OCI-LY3 (cell line): Measurements from ENCODE around the gene RNF220.

ENCODE experiments used
- H2AFZ ChIP-seq: fragments of 200-600, 300-600 bp; shearing (Covaris generic); 2 replicates; pipeline ENCODE4 v1.6.0; 2014; ENCODE audit warnings: antibody characterized with exemption, low read depth, low read length
- H3K27ac ChIP-seq: fragments of 200-600, 300-600 bp; sonication (generic); 2 replicates; pipeline ENCODE4 v1.5.1; 2014; ENCODE audit warnings: mild to moderate bottlenecking, low read length, moderate library complexity, mixed read lengths
- H3K27me3 ChIP-seq: fragments of 200-600, 300-600 bp; sonication (generic); 2 replicates; pipeline ENCODE4 v1.6.1; 2014; ENCODE audit warnings: low read depth, low read length, mixed read lengths
- H3K36me3 ChIP-seq: fragments of 200-600, 300-600 bp; sonication (generic); replicated peaks from 2 replicates; pipeline ENCODE3; 2014; ENCODE audit warnings: low read depth, low read length, mixed read lengths
- H3K4me1 ChIP-seq: fragments of 300-600, 200-600 bp; sonication (generic); 2 replicates; pipeline ENCODE4 v1.6.1; 2014; ENCODE audit warnings: low read length, mixed read lengths
- H3K4me2 ChIP-seq: fragments of 200-600, 300-600 bp; sonication (generic); 2 replicates; pipeline ENCODE4 v1.6.1; 2014; ENCODE audit warnings: low read length, mixed read lengths
- H3K4me3 ChIP-seq: fragments of 300-600, 200-600 bp; sonication (generic); 2 replicates; pipeline ENCODE4 v1.5.1; 2014; ENCODE audit warnings: antibody characterized with exemption, mild to moderate bottlenecking, low read length, moderate library complexity
- H3K79me2 ChIP-seq: fragments of 300-600, 200-600 bp; shearing (Covaris generic); 2 replicates; pipeline ENCODE4 v1.6.1; 2014; ENCODE audit warnings: mild to moderate bottlenecking, low read length, mixed read lengths
- H3K9ac ChIP-seq: fragments of 300-600, 200-600 bp; shearing (Covaris generic); 2 replicates; pipeline ENCODE4 v1.6.0; 2014; ENCODE audit warnings: mild to moderate bottlenecking, low read length, moderate library complexity
- H3K9me3 ChIP-seq: fragments of 200-600, 300-600 bp; shearing (Covaris generic); 2 replicates; pipeline ENCODE4 v1.6.1; 2014; ENCODE audit warnings: low read length, mixed read lengths; ENCODE audit not compliant: insufficient read depth
- H4K20me1 ChIP-seq: fragments of 200-600, 300-600 bp; sonication (generic); 2 replicates; pipeline ENCODE4 v1.6.1; 2016; ENCODE audit warnings: low read length, mixed read lengths; ENCODE audit not compliant: insufficient read depth
- CTCF ChIP-seq: fragments of 200-600, 300-600 bp; sonication (generic); IDR thresholded peaks from 2 replicates; pipeline ENCODE4 v1.5.1; 2014; ENCODE audit warnings: antibody characterized with exemption, low read length, low read depth
- EZH2phosphoT487 ChIP-seq: fragments of 200-600 bp; shearing (Covaris generic); IDR thresholded peaks from 2 replicates; pipeline ENCODE4 v1.6.1; 2018; ENCODE audit warnings: antibody characterized with exemption, mixed run types, low read depth

The RNF220 gene

GRCh38 chr1:44405798-44406736, 1.0 kb downstream of the RNF220 start:
- no peaks in the 10 kb centered on the region for H4K20me1 ChIP-seq
- TF ChIP-seq CTCF (no peak), EZH2phosphoT487 (no peak)
- peak overlapping the region; percentile 92 for H3K4me2 ChIP-seq
- H3K9me3 ChIP-seq, result no peaks in the 10 kb centered on the region
- no peaks in the 10 kb centered on the region for H3K36me3 ChIP-seq
- H3K4me3 ChIP-seq, result peak overlapping the region; percentile 94
- H3K9ac ChIP-seq, result peak overlapping the region; percentile 71
- H2AFZ ChIP-seq, result peak overlapping the region; percentile 76; the same call in 1 of the 2 replicates
- H3K27ac ChIP-seq, result peak overlapping the region; percentile 34; the same call in 1 of the 2 replicates
- H3K79me2 ChIP-seq, result no peaks in the 10 kb centered on the region
- peaks cover 9% of the 10 kb centered on the region; the same call in 1 of the 2 replicates for H3K27me3 ChIP-seq
- H3K4me1 ChIP-seq, result peaks cover 8% of the 10 kb centered on the region

GRCh38 chr1:44406737-44407429, 1.8 kb downstream of the RNF220 start:
- H4K20me1 ChIP-seq, result no peaks in the 10 kb centered on the region
- H3K4me1 ChIP-seq, result peaks cover 8% of the 10 kb centered on the region
- peaks cover 9% of the 10 kb centered on the region; the same call in 1 of the 2 replicates for H3K27me3 ChIP-seq
- H3K9me3 ChIP-seq, result no peaks in the 10 kb centered on the region
- no peak for TF ChIP-seq CTCF
- no peak for TF ChIP-seq EZH2phosphoT487
- H3K9ac ChIP-seq, result peak overlapping the region; percentile 71
- peak overlapping the region; percentile 94 for H3K4me3 ChIP-seq
- no peak overlapping the region for H2AFZ ChIP-seq
- H3K79me2 ChIP-seq, result no peaks in the 10 kb centered on the region
- no peaks in the 10 kb centered on the region for H3K36me3 ChIP-seq
- H3K4me2 ChIP-seq, result peak overlapping the region; percentile 92
- no peak overlapping the region for H3K27ac ChIP-seq

GRCh38 chr1:44407430-44408211, 2.6 kb downstream of the RNF220 start:
- Histone ChIP-seq H2AFZ (no peak overlapping the region), H3K4me1 (peaks cover 8% of the 10 kb centered on the region), H3K4me3 (no peak overlapping the region), H3K4me2 (peak overlapping the region; percentile 82; the same call in 1 of the 2 replicates), H3K79me2 (no peaks in the 10 kb centered on the region), H3K9ac (no peak overlapping the region), H4K20me1 (no peaks in the 10 kb centered on the region), H3K9me3 (no peaks in the 10 kb centered on the region), H3K27ac (no peak overlapping the region), H3K27me3 (peaks cover 9% of the 10 kb centered on the region; the same call in 1 of the 2 replicates), H3K36me3 (no peaks in the 10 kb centered on the region)
- no peak for TF ChIP-seq EZH2phosphoT487
- TF ChIP-seq CTCF, result no peak
